GM12878 (cell line): ENCODE results near the gene SLC25A43. TPM values are rescaled to one million over a fixed set of nuclear protein-coding genes. Genes with fewer than 3 reads are reported as not detected.
A peak's percentile ranks its signal among the peaks of the same experiment; 100 is the strongest.

Experiments used
- ATAC-seq: fragments of 200-7000 bp; cut with Tn5 transposase; 3 replicates; pipeline ENCODE4 v1.9.1; 2020; ENCODE audit warnings: mild to moderate bottlenecking, moderate library complexity
- BruUV-seq: library from RNA; stranded (reverse); fragments of 400-500 nt; replicated peaks from 2 replicates; lab custom pipeline; 2021; lab: Mats Ljungman, UMichigan
- CTCF ChIA-PET: fragments of 300-600 bp; sonication (Branson Sonifier 250); formaldehyde crosslinking; extraction: SDS; loops from one replicate; lab custom pipeline; 2021; ENCODE audit warnings: inconsistent platforms; lab: Yijun Ruan, JAX
- POLR2A ChIA-PET: fragments of 350-600 bp; formaldehyde crosslinking; extraction: SDS; loops from one replicate; lab custom pipeline; 2021; ENCODE audit warnings: inconsistent platforms; lab: Charles Lee
- RAD21 ChIA-PET: fragments of 300-600 bp; sonication (Branson Sonifier 250); formaldehyde crosslinking; loops from one replicate; lab custom pipeline; 2023; ENCODE audit warnings: antibody characterized with exemption; ENCODE audit not compliant: unreplicated experiment; lab: Charles Lee
- SMC1A ChIA-PET: fragments of 300-600 bp; sonication (Branson Sonifier 250); formaldehyde crosslinking; loops from one replicate; lab custom pipeline; 2023; ENCODE audit not compliant: unreplicated experiment, uncharacterized antibody; lab: Charles Lee
- DNase-seq: peaks from one replicate; pipeline ENCODE4 v3.0.0-alpha.2; 2011; ENCODE audit warnings: low read depth, low spot score
- FAIRE-seq: peaks from 3 replicates; lab custom pipeline; 2011; peaks lifted over from hg19 to GRCh38; lab: Jason Lieb, UNC
- H2AFZ ChIP-seq: 2 replicates; pipeline ENCODE4 v1.6.0; 2011; ENCODE audit warnings: low read depth, low read length, control low read depth; ENCODE audit not compliant: control insufficient read depth
- H3K27ac ChIP-seq: 2 replicates; pipeline ENCODE4 v1.5.1; 2011; ENCODE audit warnings: control low read depth; ENCODE audit not compliant: control insufficient read depth, insufficient read depth
- H3K27me3 ChIP-seq, 2 experiments: replicated peaks in 1 of 2; 2 replicates each; pipeline versions ENCODE4 v1.6.0 to v1.6.1; 2011; ENCODE audit warnings: low read length in 1 of 2; ENCODE audit not compliant: control insufficient read depth in 2 of 2, insufficient read depth in 2 of 2
- H3K36me3 ChIP-seq, 2 experiments: 2 replicates each; pipeline ENCODE4 v1.5.1; 2011; ENCODE audit warnings: low read length in 1 of 2; ENCODE audit not compliant: control insufficient read depth in 2 of 2, insufficient read depth in 2 of 2
- H3K4me1 ChIP-seq: 2 replicates; pipeline ENCODE4 v1.6.1; 2011; ENCODE audit warnings: mild to moderate bottlenecking, low read length, moderate library complexity, mixed read lengths; ENCODE audit not compliant: control insufficient read depth, insufficient read depth
- H3K4me2 ChIP-seq: 2 replicates; pipeline ENCODE4 v1.6.0; 2011; ENCODE audit warnings: control low read depth; ENCODE audit not compliant: control insufficient read depth, insufficient read depth
- H3K4me3 ChIP-seq: fragments of 200-600 bp; sonication (generic); 2 replicates; pipeline ENCODE4 v1.5.1; 2016
- H3K79me2 ChIP-seq: 2 replicates; pipeline ENCODE4 v1.6.0; 2011; ENCODE audit warnings: low read length; ENCODE audit not compliant: control insufficient read depth, insufficient read depth
- H3K9ac ChIP-seq: 2 replicates; pipeline ENCODE4 v1.8.0; 2011; ENCODE audit warnings: low read length, control low read depth, mixed read lengths; ENCODE audit not compliant: control insufficient read depth, insufficient read depth
- H3K9me3 ChIP-seq: replicated peaks from 3 replicates; pipeline ENCODE4 v1.5.1; 2011; ENCODE audit warnings: mild to moderate bottlenecking, low read length; ENCODE audit not compliant: control insufficient read depth, insufficient read depth
- H4K20me1 ChIP-seq: 2 replicates; pipeline ENCODE4 v1.6.0; 2011; ENCODE audit not compliant: control insufficient read depth, insufficient read depth
- DPF2 ChIP-seq: fragments of 450-650 bp; IDR thresholded peaks from 2 replicates; pipeline ENCODE4 v1.6.1; 2017; ENCODE audit warnings: mild to moderate bottlenecking
- FOXM1 ChIP-seq: IDR thresholded peaks from 2 replicates; pipeline ENCODE4 v1.6.1; 2012; ENCODE audit warnings: low read depth, mild to moderate bottlenecking, inconsistent platforms, low read length, moderate library complexity
- GABPA ChIP-seq: IDR thresholded peaks from 2 replicates; pipeline ENCODE4 v1.6.1; 2014; ENCODE audit warnings: antibody characterized with exemption, low read depth, mild to moderate bottlenecking, inconsistent platforms
- KLF5 ChIP-seq: fragments of 450-650 bp; IDR thresholded peaks from 2 replicates; pipeline ENCODE4 v1.6.1; 2014; ENCODE audit warnings: mild to moderate bottlenecking; ENCODE audit not compliant: partially characterized antibody
- NR2C2 ChIP-seq: IDR thresholded peaks from 2 replicates; pipeline ENCODE4 v1.6.1; 2011; ENCODE audit warnings: borderline replicate concordance, low read depth; ENCODE audit not compliant: control insufficient read depth, insufficient read length
- RAD21 ChIP-seq: IDR thresholded peaks from 2 replicates; pipeline ENCODE4 v1.6.1; 2011; ENCODE audit warnings: mild to moderate bottlenecking, low read depth, low read length, moderate library complexity; ENCODE audit not compliant: insufficient read depth
- SIN3A ChIP-seq: IDR thresholded peaks from 2 replicates; pipeline ENCODE4 v1.6.1; 2012; ENCODE audit warnings: low read depth, low read length, improper control_type of control experiment
- SMC3 ChIP-seq: IDR thresholded peaks from 2 replicates; pipeline ENCODE4 v1.6.1; 2011; ENCODE audit warnings: low read length, improper control_type of control experiment, borderline replicate concordance
- WRNIP1 ChIP-seq: IDR thresholded peaks from 2 replicates; pipeline ENCODE4 v1.6.1; 2011; ENCODE audit warnings: low read depth, low read length, improper control_type of control experiment, borderline replicate concordance
- YBX1 ChIP-seq: fragments of 450-650 bp; IDR thresholded peaks from 2 replicates; pipeline ENCODE4 v1.6.1; 2016; ENCODE audit warnings: antibody characterized with exemption
- WGBS: methylation state at CpG from one replicate; pipeline ENCODE4 v1.1.6; 2016; ENCODE audit warnings: low lambda C conversion rate; ENCODE audit not compliant: insufficient replicate concordance, insufficient coverage; ENCODE audit errors: missing lambda C conversion rate; 5-methylcytosine and 5-hydroxymethylcytosine counted together
- in situ Hi-C: fragments of 300-500 bp; cut with MboI; formaldehyde crosslinking; loops from 9 replicates; pipeline ENCODE4 v1.14.3; 2018; ENCODE audit warnings: mixed read lengths
- intact Hi-C: fragments of 100-400 bp; cut with micrococcal nuclease; formaldehyde crosslinking; loops from one replicate; pipeline ENCODE4 v1.14.2; 2022; ENCODE audit not compliant: unreplicated experiment
- polyA plus RNA-seq, 11 experiments: library from polyadenylated mRNA; depleted of rRNA in 4 of 11; unstranded in 6 of 11; stranded (reverse) in 5 of 11; fragments of >200 nt; fragmentation: Nextera tagmentation in 4 of 11; fragmentation: Illumina TruSeq in 1 of 11; extraction: Ambion mirVana in 4 of 11; extraction: Trizol in 1 of 11; gene quantifications; 1 replicate in 1 of 11; 2 replicates in 10 of 11; pipeline versions ENCODE4 v1.2.1 to v1.2.3, GENCODE V29; 2011 to 2016; ENCODE audit warnings: inconsistent platforms in 2 of 11, missing spikeins in 2 of 11, low read depth in 1 of 11
- total RNA-seq, 4 experiments: library from RNA; depleted of rRNA in 3 of 4; stranded (reverse); fragments of >200 nt in 3 of 4; fragmentation: Illumina TruSeq in 1 of 4; extraction: Trizol in 1 of 4; gene quantifications; 2 replicates each; pipeline versions ENCODE4 v1.2.1 to v1.2.3, GENCODE V29; 2013 to 2021
- TF ChIP-seq, protein P1 (sequence below): IDR thresholded peaks from 2 replicates; pipeline ENCODE4 v1.6.1; 2012; ENCODE audit warnings: mild to moderate bottlenecking, low read depth, low read length
- TF ChIP-seq, protein P2 (sequence below), 3 experiments: IDR thresholded peaks in 2 of 3; conservative IDR thresholded peaks in 1 of 3; 2 replicates each; pipeline ENCODE4 v1.5.1; 2011; ENCODE audit warnings: low read depth in 3 of 3, low read length in 3 of 3, mild to moderate bottlenecking in 3 of 3, control low read depth in 2 of 3, moderate library complexity in 2 of 3, inconsistent platforms in 1 of 3, mixed read lengths in 1 of 3; ENCODE audit not compliant: control insufficient read depth in 2 of 3, insufficient read depth in 1 of 3; ENCODE audit errors: extremely low read depth in 1 of 3

The SLC25A43 gene
- total and polyA plus RNA-seq, 10 of the 15 experiments (the other 5 are each of a cell fraction or from before 2014, with no cell fraction given) = 2.5 to 13.5 (median 6.8) TPM

DNA sequence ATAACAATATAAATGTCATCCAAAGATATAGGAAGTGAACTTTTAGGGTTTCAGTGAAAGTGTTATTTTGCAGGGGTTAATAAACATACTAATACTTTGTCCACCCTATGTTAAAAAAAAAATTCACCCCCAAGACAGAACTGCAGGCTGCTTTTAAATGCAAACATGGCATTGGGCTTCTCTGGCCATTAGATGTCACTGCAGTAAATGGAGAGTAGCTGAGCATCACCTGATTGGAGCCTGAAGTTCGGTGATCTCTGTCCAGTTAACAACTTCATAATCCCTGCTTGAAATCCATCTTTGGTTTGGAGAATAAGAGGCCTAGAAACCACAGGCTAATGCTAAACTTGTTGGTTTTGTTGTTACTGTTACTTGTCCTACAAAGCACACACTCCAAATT, 18.7 kb downstream of the SLC25A43 start:
- intact Hi-C loops = no loop called here
- ChIA-PET CTCF (interaction anchor here (0.7 to 1.2 kb wide), 4 partner anchors 11 to 83 kb away, joined by 3 to 4 read pairs (median 4); no protein-coding TSS in a partner anchor), SMC1A (interaction anchor here (1.4 kb wide), 1 partner anchor 9 kb away, joined by 3 read pairs; no protein-coding TSS in a partner anchor), RAD21 (interaction anchor here (0.6 kb wide), 1 partner anchor 94 kb away, joined by 4 read pairs; no protein-coding TSS in a partner anchor), POLR2A (interaction anchor here (0.7 kb wide), 1 partner anchor 52 kb away, joined by 3 read pairs; no protein-coding TSS in a partner anchor)
- no peak overlapping the region for H3K4me3 ChIP-seq
- no peaks in the 10 kb centered on the region for H4K20me1 ChIP-seq
- WGBS = 59% methylated on average over 1 of the region's 1 CpG
- BruUV-seq = no TSS peak
- H3K4me2 ChIP-seq = no peak overlapping the region
- TF ChIP-seq GABPA = no peak
- no peak for TF ChIP-seq KLF5
- TF ChIP-seq YBX1 = no peak
- TF ChIP-seq SIN3A = no peak
- no peak for TF ChIP-seq SMC3
- TF ChIP-seq WRNIP1 = no peak
- TF ChIP-seq DPF2 = no peak
- TF ChIP-seq NR2C2 = no peak
- TF ChIP-seq, protein P1, sequence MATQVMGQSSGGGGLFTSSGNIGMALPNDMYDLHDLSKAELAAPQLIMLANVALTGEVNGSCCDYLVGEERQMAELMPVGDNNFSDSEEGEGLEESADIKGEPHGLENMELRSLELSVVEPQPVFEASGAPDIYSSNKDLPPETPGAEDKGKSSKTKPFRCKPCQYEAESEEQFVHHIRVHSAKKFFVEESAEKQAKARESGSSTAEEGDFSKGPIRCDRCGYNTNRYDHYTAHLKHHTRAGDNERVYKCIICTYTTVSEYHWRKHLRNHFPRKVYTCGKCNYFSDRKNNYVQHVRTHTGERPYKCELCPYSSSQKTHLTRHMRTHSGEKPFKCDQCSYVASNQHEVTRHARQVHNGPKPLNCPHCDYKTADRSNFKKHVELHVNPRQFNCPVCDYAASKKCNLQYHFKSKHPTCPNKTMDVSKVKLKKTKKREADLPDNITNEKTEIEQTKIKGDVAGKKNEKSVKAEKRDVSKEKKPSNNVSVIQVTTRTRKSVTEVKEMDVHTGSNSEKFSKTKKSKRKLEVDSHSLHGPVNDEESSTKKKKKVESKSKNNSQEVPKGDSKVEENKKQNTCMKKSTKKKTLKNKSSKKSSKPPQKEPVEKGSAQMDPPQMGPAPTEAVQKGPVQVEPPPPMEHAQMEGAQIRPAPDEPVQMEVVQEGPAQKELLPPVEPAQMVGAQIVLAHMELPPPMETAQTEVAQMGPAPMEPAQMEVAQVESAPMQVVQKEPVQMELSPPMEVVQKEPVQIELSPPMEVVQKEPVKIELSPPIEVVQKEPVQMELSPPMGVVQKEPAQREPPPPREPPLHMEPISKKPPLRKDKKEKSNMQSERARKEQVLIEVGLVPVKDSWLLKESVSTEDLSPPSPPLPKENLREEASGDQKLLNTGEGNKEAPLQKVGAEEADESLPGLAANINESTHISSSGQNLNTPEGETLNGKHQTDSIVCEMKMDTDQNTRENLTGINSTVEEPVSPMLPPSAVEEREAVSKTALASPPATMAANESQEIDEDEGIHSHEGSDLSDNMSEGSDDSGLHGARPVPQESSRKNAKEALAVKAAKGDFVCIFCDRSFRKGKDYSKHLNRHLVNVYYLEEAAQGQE = no peak
- no peak for TF ChIP-seq FOXM1
- TF ChIP-seq, protein P2, sequence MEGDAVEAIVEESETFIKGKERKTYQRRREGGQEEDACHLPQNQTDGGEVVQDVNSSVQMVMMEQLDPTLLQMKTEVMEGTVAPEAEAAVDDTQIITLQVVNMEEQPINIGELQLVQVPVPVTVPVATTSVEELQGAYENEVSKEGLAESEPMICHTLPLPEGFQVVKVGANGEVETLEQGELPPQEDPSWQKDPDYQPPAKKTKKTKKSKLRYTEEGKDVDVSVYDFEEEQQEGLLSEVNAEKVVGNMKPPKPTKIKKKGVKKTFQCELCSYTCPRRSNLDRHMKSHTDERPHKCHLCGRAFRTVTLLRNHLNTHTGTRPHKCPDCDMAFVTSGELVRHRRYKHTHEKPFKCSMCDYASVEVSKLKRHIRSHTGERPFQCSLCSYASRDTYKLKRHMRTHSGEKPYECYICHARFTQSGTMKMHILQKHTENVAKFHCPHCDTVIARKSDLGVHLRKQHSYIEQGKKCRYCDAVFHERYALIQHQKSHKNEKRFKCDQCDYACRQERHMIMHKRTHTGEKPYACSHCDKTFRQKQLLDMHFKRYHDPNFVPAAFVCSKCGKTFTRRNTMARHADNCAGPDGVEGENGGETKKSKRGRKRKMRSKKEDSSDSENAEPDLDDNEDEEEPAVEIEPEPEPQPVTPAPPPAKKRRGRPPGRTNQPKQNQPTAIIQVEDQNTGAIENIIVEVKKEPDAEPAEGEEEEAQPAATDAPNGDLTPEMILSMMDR (IDR thresholded peaks at IDR 0.05 in 2 of 3, conservative IDR thresholded peaks at IDR 0.05 in 1 of 3; ENCODE audit: control insufficient read depth in 2 of 3, extremely low read depth in 1 of 3, insufficient read depth in 1 of 3, low read depth in 3 of 3, low read length in 3 of 3) = peak in 2 of 3 experiments; percentile 15 to 40; a peak in 2 of 6 replicates
- peak; percentile 40; the same call in 1 of the 2 replicates for TF ChIP-seq RAD21
- H2AFZ ChIP-seq = no peak overlapping the region
- no peaks in the 10 kb centered on the region for H3K9me3 ChIP-seq
- H3K27me3 ChIP-seq = no peaks in the 10 kb centered on the region; a peak in 1 of 4 replicates
- no peaks in the 10 kb centered on the region for H3K4me1 ChIP-seq
- in situ Hi-C loops = no loop called here
- no peaks in the 10 kb centered on the region for H3K79me2 ChIP-seq
- no peak for FAIRE-seq
- DNase-seq = no peak
- H3K27ac ChIP-seq = no peak overlapping the region
- H3K9ac ChIP-seq = no peak overlapping the region
- ATAC-seq = peak; percentile 57; the same call in 2 of the 3 replicates
- H3K36me3 ChIP-seq = no peaks in the 10 kb centered on the region
